Mucosa of stomach (tissue), 1 donor: ENCODE measurements around the gene OR6J1.
"Not testable (repeated sequence)": the region's sequence is repeated elsewhere in the genome, so short reads cannot be mapped to it uniquely, and the experiment has no call there.

Experiments
- H3K27me3 ChIP-seq: one replicate; pipeline ENCODE4 v1.7.0; 2013; ENCODE audit warnings: mild to moderate bottlenecking, low read length; ENCODE audit not compliant: control insufficient read depth, insufficient read depth
- H3K36me3 ChIP-seq: one replicate; pipeline ENCODE4 v1.7.0; 2013; ENCODE audit warnings: low read length; ENCODE audit not compliant: control insufficient read depth, insufficient read depth
- H3K4me1 ChIP-seq: one replicate; pipeline ENCODE4 v1.7.0; 2013; ENCODE audit warnings: mild to moderate bottlenecking, low read length; ENCODE audit not compliant: control insufficient read depth, insufficient read depth
- H3K4me3 ChIP-seq: one replicate; pipeline ENCODE4 v1.7.0; 2013; ENCODE audit warnings: low read length
- H3K9ac ChIP-seq: one replicate; pipeline ENCODE4 v1.7.0; 2013; ENCODE audit warnings: mild to moderate bottlenecking, low read length, moderate library complexity
- H3K9me3 ChIP-seq: one replicate; pipeline ENCODE4 v1.7.0; 2013; ENCODE audit warnings: mild to moderate bottlenecking, low read length, moderate library complexity; ENCODE audit not compliant: control insufficient read depth
- donor health status: Pancreatic carcinoma.

OR6J1 gene

DNA sequence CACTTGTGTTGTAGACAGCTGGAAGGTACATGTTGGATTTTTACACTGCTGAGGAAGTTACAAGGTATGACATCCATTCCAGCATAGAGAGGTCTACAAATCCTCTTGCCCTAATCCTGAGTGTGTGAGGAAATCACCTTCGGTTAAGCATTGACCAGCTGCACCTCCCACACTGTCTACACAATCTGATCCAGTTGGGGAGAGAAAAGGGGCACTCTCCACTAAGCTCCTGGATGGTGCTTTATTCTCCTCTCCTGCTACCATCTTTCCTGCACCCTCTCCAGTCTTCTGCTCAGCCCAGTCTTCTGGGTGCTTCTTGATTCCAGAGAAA lies at the start of gene OR6J1:
TSS of gene OR6J1 (minus strand) at position 48 of the 331 bp plus-strand sequence. CDS start 9,541 bp downstream, outside the sequence.
- H3K4me3 ChIP-seq = no peak within 1 kb of the TSS
- H3K36me3 ChIP-seq = no peaks in the 10 kb centered on the region
- H3K4me1 ChIP-seq = peaks cover 6% of the 10 kb centered on the region
- H3K9ac ChIP-seq = no peak within 1 kb of the TSS
- no peaks in the 10 kb centered on the region for H3K9me3 ChIP-seq
- no peaks in the 10 kb centered on the region for H3K27me3 ChIP-seq

DNA sequence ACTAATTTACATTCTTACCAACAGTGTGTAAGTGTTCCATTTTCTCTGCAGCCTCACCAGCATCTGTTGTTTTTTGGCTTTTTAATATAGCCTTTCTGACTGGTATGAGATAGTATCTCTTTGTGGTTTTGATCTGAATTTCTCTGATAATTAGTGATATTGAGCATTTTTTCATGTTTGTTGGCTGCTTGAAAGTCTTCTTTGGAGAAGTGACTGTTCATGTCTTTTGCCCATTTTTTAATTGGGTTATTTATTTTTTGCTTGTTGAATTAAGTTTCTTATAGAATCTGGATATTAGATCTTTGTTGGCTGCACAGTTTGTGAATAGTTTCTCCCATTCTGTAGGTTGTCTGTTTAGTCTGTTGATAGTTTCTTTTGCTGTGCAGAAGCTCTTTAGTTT lies 48.0 kb upstream of the OR6J1 start:
- H3K27me3 ChIP-seq = no peaks in the 10 kb centered on the region
- H3K9ac ChIP-seq = no peak overlapping the region
- no peaks in the 10 kb centered on the region for H3K9me3 ChIP-seq
- H3K4me1 ChIP-seq = no peaks in the 10 kb centered on the region
- H3K4me3 ChIP-seq = no peak overlapping the region
- no peaks in the 10 kb centered on the region for H3K36me3 ChIP-seq

DNA sequence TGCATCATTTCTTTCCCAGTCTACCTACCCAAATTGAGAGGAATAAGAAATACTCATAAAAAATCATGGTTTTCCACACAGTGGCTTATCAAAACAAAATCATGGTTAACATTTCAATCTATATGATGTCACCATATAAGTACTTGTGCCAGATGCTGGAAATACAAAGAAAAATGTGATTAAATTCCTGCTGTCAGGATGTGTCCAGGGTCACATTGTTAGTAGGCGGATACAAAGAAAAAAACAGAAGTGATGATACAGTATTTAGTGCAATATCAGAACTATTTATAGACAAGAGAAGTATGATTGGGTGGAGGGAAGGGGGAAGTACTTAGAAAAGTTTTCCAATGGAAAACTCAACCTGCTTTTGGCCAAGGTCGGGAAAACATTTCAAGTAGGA lies 47.0 kb upstream of the OR6J1 start:
- Histone ChIP-seq H3K36me3 (no peaks in the 10 kb centered on the region), H3K4me3 (no peak overlapping the region), H3K4me1 (no peaks in the 10 kb centered on the region), H3K9ac (no peak overlapping the region), H3K27me3 (no peaks in the 10 kb centered on the region), H3K9me3 (no peaks in the 10 kb centered on the region)

DNA sequence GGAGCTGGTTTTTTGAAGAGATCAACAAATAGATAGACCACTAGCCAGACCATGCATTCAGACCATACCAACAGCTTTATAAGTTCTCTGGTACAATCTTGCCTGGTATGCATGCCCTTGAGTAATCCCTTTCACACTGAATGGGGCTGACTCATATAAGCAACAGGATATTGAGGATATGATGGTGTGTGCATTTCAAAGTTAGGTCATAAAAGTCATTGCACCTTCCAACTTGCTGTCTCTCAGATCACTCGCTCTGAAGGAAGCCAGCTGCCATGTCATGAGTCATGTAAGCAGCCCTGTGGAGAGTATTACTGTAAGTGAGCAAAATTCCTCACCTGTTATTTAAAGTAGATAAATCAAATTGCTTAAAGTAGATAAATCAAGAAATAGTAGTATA lies 45.0 kb upstream of the OR6J1 start:
- Histone ChIP-seq H3K36me3 (no peaks in the 10 kb centered on the region), H3K9me3 (no peaks in the 10 kb centered on the region), H3K4me1 (no peaks in the 10 kb centered on the region), H3K27me3 (no peaks in the 10 kb centered on the region), H3K9ac (no peak overlapping the region), H3K4me3 (no peak overlapping the region)

- H3K9ac ChIP-seq, H3K9me3 ChIP-seq, H3K27me3 ChIP-seq, H3K4me1 ChIP-seq, H3K4me3 ChIP-seq, H3K36me3 ChIP-seq: not testable (repeated sequence)
These were observed 43.8 kb upstream of the OR6J1 start for GRCh38 chr14:22687969-22688368.

DNA sequence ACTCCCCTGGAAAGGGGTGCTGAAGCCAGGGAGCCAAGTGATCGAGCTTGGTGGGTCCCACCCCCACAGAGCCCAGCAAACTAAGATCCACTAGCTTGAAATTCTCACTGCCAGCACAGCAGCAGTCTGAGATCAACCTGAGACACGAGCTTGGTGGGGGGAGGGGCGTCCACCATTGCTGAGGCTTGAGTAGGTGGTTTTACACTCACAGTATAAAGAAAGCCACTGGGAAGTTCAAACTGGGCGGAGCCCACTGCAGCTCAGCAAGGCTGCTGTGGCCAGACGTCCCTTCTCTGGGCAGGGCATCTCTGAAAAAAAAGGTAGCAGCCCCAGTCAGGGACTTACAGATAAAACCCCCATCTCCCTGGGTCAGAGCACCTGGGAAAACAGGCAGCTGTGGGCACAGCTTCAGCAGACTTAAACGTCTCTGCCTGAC lies 42.0 kb upstream of the OR6J1 start:
- H3K27me3 ChIP-seq, H3K9me3 ChIP-seq, H3K4me1 ChIP-seq, H3K4me3 ChIP-seq, H3K36me3 ChIP-seq, H3K9ac ChIP-seq: not testable (repeated sequence)

GRCh38 chr14:22685467-22685866 lies 41.3 kb upstream of the OR6J1 start:
- no peak overlapping the region for H3K4me3 ChIP-seq
- H3K36me3 ChIP-seq = no peaks in the 10 kb centered on the region
- no peaks in the 10 kb centered on the region for H3K9me3 ChIP-seq
- H3K9ac ChIP-seq = no peak overlapping the region
- no peaks in the 10 kb centered on the region for H3K4me1 ChIP-seq
- H3K27me3 ChIP-seq = no peaks in the 10 kb centered on the region

DNA sequence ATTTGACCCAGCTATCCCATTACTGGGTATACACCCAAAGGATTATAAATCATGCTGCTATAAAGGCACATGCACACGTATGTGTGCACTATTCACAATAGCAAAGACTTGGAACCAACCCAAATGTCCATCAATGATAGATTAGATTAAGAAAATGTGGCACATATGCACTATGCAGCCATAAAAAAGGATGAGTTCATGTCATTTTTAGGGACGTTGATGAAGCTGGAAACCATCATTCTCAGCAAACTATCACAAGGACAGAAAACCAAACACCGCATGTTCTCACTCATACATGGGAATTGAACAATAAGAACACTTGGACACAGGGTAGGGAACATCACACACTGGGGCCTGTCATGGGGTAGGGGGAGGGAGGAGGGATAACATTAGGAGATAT lies 39.3 kb upstream of the OR6J1 start:
- not testable (repeated sequence) for H3K9me3 ChIP-seq, H3K4me1 ChIP-seq, H3K36me3 ChIP-seq, H3K27me3 ChIP-seq, H3K4me3 ChIP-seq, H3K9ac ChIP-seq

GRCh38 chr14:22678221-22678620 lies 34.1 kb upstream of the OR6J1 start:
- Histone ChIP-seq H3K36me3 (no peaks in the 10 kb centered on the region), H3K4me3 (no peak overlapping the region), H3K27me3 (no peaks in the 10 kb centered on the region), H3K9ac (no peak overlapping the region), H3K4me1 (no peaks in the 10 kb centered on the region), H3K9me3 (no peaks in the 10 kb centered on the region)

DNA sequence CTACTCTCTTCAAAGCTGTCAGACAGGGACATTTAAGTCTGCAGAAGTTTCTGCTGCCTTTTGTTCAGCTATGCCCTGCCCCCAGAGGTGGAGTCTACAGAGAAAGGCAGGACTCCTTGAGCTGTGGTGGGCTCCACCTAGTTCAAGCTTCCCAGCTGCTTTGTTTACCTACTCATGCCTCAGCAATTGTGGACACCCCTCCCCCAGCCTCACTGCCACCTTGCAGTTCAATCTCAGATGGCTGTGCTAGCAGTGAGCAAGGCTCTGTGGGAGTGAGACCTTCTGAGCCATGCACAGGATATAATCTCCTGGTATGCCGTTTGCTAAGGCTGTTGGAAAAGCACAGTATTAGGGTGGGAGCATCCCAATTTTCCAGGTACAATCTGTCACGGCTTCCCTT lies 33.4 kb upstream of the OR6J1 start:
- not testable (repeated sequence) for H3K9me3 ChIP-seq, H3K27me3 ChIP-seq, H3K4me3 ChIP-seq, H3K4me1 ChIP-seq, H3K36me3 ChIP-seq, H3K9ac ChIP-seq

GRCh38 chr14:22671622-22672021 lies 27.5 kb upstream of the OR6J1 start:
- H3K27me3 ChIP-seq = no peaks in the 10 kb centered on the region
- no peaks in the 10 kb centered on the region for H3K9me3 ChIP-seq
- H3K36me3 ChIP-seq = no peaks in the 10 kb centered on the region
- H3K9ac ChIP-seq = no peak overlapping the region
- peaks cover 5% of the 10 kb centered on the region for H3K4me1 ChIP-seq
- no peak overlapping the region for H3K4me3 ChIP-seq

- Histone ChIP-seq H3K4me3 (no peak overlapping the region), H3K27me3 (no peaks in the 10 kb centered on the region), H3K36me3 (no peaks in the 10 kb centered on the region), H3K9ac (no peak overlapping the region), H3K4me1 (peaks cover 5% of the 10 kb centered on the region), H3K9me3 (no peaks in the 10 kb centered on the region)
These were observed 24.7 kb upstream of the OR6J1 start for GRCh38 chr14:22668863-22669262.

DNA sequence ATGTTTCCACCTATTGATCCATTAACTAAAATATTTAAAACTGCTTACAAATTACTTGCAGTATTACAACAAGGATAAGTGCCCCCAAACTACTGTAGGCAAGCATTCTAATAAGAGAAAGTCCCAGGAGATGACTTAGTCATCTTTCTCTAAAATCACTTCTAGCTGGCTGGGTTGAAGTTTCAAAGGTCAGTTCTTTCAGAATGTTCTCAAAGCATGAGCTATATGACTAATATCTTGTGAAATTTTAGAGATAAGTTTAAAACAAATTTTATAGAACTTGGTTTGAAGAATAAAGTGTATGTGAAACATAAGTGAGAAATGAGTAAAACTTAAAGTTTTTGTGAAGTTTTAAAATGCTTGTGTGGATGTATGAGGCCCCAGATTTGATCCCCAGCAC lies 24.3 kb upstream of the OR6J1 start:
- no peak overlapping the region for H3K9ac ChIP-seq
- H3K36me3 ChIP-seq = no peaks in the 10 kb centered on the region
- peaks cover 5% of the 10 kb centered on the region for H3K4me1 ChIP-seq
- H3K27me3 ChIP-seq = no peaks in the 10 kb centered on the region
- H3K9me3 ChIP-seq = no peaks in the 10 kb centered on the region
- no peak overlapping the region for H3K4me3 ChIP-seq
